Measurements from ENCODE around the gene USP24. TPM values are rescaled to one million over a fixed set of nuclear protein-coding genes. Genes with fewer than 3 reads are reported as not detected.

Gene USP24
- total and polyA plus RNA-seq, 10 of the 15 experiments (the other 5 are each of a cell fraction or from before 2014, with no cell fraction given), result 4.6 to 36.5 (median 25.3) TPM

DNA sequence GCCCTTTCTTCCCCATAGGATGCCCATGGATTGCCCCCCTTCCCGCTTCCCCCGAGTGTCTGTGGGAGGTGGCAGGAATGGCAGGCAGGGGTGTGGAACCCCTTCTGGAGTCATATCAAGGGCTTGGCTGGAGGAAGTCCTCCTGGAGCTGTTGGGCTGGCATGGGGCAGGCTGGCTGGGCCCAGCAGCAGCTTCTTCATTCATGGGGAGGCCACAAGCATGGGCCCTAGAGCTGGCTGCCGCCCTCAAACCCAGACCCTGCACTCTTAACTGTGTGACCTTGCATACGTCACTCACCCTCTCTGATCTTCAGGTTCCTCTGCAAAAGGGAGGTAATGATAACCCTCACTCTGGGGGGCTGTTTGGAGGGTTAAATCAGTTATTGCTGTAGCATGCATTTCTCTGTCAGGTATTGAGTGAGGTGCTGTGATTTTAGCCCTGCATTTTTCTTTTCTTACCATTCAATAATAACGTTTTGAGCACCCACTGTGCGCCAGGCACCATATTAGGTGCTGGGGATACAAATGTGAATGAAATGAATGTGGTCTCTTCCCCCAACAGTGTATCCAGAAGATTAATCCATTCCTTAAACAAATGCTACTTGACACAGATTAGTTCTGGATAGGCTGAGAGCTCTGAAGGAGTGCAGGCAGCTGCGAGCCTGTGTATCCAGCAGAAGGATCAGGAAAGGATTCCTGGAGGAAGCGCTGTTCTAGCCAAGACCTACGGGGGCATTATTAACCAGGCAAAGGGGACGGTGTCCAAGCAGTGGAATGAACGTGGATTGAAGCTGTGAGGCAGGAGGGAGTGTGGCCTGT, 166.5 kb downstream of the USP24 start (continued):
- TF ChIP-seq, protein P1, sequence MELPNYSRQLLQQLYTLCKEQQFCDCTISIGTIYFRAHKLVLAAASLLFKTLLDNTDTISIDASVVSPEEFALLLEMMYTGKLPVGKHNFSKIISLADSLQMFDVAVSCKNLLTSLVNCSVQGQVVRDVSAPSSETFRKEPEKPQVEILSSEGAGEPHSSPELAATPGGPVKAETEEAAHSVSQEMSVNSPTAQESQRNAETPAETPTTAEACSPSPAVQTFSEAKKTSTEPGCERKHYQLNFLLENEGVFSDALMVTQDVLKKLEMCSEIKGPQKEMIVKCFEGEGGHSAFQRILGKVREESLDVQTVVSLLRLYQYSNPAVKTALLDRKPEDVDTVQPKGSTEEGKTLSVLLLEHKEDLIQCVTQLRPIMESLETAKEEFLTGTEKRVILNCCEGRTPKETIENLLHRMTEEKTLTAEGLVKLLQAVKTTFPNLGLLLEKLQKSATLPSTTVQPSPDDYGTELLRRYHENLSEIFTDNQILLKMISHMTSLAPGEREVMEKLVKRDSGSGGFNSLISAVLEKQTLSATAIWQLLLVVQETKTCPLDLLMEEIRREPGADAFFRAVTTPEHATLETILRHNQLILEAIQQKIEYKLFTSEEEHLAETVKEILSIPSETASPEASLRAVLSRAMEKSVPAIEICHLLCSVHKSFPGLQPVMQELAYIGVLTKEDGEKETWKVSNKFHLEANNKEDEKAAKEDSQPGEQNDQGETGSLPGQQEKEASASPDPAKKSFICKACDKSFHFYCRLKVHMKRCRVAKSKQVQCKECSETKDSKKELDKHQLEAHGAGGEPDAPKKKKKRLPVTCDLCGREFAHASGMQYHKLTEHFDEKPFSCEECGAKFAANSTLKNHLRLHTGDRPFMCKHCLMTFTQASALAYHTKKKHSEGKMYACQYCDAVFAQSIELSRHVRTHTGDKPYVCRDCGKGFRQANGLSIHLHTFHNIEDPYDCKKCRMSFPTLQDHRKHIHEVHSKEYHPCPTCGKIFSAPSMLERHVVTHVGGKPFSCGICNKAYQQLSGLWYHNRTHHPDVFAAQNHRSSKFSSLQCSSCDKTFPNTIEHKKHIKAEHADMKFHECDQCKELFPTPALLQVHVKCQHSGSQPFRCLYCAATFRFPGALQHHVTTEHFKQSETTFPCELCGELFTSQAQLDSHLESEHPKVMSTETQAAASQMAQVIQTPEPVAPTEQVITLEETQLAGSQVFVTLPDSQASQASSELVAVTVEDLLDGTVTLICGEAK (IDR thresholded peaks at IDR 0.05; ENCODE audit: borderline replicate concordance), result no peak
- no peak for TF ChIP-seq FOS (IDR thresholded peaks at IDR 0.05; ENCODE audit: borderline replicate concordance, extremely low read depth, insufficient read length)
- TF ChIP-seq, protein P2, sequence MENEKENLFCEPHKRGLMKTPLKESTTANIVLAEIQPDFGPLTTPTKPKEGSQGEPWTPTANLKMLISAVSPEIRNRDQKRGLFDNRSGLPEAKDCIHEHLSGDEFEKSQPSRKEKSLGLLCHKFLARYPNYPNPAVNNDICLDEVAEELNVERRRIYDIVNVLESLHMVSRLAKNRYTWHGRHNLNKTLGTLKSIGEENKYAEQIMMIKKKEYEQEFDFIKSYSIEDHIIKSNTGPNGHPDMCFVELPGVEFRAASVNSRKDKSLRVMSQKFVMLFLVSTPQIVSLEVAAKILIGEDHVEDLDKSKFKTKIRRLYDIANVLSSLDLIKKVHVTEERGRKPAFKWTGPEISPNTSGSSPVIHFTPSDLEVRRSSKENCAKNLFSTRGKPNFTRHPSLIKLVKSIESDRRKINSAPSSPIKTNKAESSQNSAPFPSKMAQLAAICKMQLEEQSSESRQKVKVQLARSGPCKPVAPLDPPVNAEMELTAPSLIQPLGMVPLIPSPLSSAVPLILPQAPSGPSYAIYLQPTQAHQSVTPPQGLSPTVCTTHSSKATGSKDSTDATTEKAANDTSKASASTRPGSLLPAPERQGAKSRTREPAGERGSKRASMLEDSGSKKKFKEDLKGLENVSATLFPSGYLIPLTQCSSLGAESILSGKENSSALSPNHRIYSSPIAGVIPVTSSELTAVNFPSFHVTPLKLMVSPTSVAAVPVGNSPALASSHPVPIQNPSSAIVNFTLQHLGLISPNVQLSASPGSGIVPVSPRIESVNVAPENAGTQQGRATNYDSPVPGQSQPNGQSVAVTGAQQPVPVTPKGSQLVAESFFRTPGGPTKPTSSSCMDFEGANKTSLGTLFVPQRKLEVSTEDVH (IDR thresholded peaks at IDR 0.05; ENCODE audit: low read depth, partially characterized antibody), result no peak
- no peak for TF ChIP-seq IKZF1 (conservative IDR thresholded peaks at IDR 0.05)
- TF ChIP-seq DPF2 (IDR thresholded peaks at IDR 0.05), result no peak
- no peak for TF ChIP-seq GABPA (IDR thresholded peaks at IDR 0.05; ENCODE audit: low read depth)
- no peak for TF ChIP-seq NKRF (conservative IDR thresholded peaks at IDR 0.05)
- TF ChIP-seq ZSCAN29 (IDR thresholded peaks at IDR 0.05), result no peak
- no peak for TF ChIP-seq SRF (IDR thresholded peaks at IDR 0.05; ENCODE audit: low read depth in 2 of 2, low read length in 2 of 2)
- TF ChIP-seq NR2C2 (IDR thresholded peaks at IDR 0.05; ENCODE audit: borderline replicate concordance, control insufficient read depth, insufficient read length, low read depth), result no peak
- no peak for TF ChIP-seq BACH1 (IDR thresholded peaks at IDR 0.05; ENCODE audit: borderline replicate concordance)
- TF ChIP-seq ETV6 (conservative IDR thresholded peaks at IDR 0.05 in 1 of 2, IDR thresholded peaks at IDR 0.05 in 1 of 2; ENCODE audit: borderline replicate concordance in 1 of 2, low read depth in 1 of 2), result no peak

Measured in GM12878 (cell line).